ENCODE measurements around the gene CPPED1.

CPPED1 gene

GRCh38 chr16:12646490-12647274 is 157.0 kb downstream of the CPPED1 start:
- peak in 1 of 3 experiments; percentile 18 for DNase-seq (ENCODE audit: low read depth in 3 of 3)

GRCh38 chr16:12646098-12646489 is 157.6 kb downstream of the CPPED1 start:
- no peak for DNase-seq (ENCODE audit: low read depth in 3 of 3)

GRCh38 chr16:12643034-12643455 is 160.6 kb downstream of the CPPED1 start:
- DNase-seq (ENCODE audit: low read depth in 3 of 3) = no peak

GRCh38 chr16:12639044-12639443 is 164.6 kb downstream of the CPPED1 start:
- no peak for DNase-seq (ENCODE audit: low read depth in 3 of 3)

GRCh38 chr16:12637002-12637401 is 166.7 kb downstream of the CPPED1 start:
- no peak for DNase-seq (ENCODE audit: low read depth in 3 of 3)

- DNase-seq (ENCODE audit: low read depth in 3 of 3) = no peak
These were observed 174.4 kb downstream of the CPPED1 start for GRCh38 chr16:12629271-12629670.

GRCh38 chr16:12628536-12628935 is 175.2 kb downstream of the CPPED1 start:
- DNase-seq (ENCODE audit: low read depth in 3 of 3) = no peak

- no peak for DNase-seq (ENCODE audit: low read depth in 3 of 3)
These were observed 176.3 kb downstream of the CPPED1 start for GRCh38 chr16:12627394-12627793.

- no peak for DNase-seq (ENCODE audit: low read depth in 3 of 3)
These were observed 177.3 kb downstream of the CPPED1 start for GRCh38 chr16:12626411-12626810.

GRCh38 chr16:12625716-12626115 is 178.0 kb downstream of the CPPED1 start:
- DNase-seq (ENCODE audit: low read depth in 3 of 3) = no peak

GRCh38 chr16:12625068-12625467 is 178.6 kb downstream of the CPPED1 start:
- no peak for DNase-seq (ENCODE audit: low read depth in 3 of 3)

GRCh38 chr16:12620150-12620549 is 183.5 kb downstream of the CPPED1 start:
- DNase-seq (ENCODE audit: low read depth in 3 of 3) = no peak

- no peak for DNase-seq (ENCODE audit: low read depth in 3 of 3)
These were observed 185.2 kb downstream of the CPPED1 start for GRCh38 chr16:12618515-12618914.

GRCh38 chr16:12617401-12617819 is 186.3 kb downstream of the CPPED1 start:
- DNase-seq (ENCODE audit: low read depth in 3 of 3) = no peak

- DNase-seq (ENCODE audit: low read depth in 3 of 3) = no peak
These were observed 188.9 kb downstream of the CPPED1 start for GRCh38 chr16:12614662-12615278.

- no peak for DNase-seq (ENCODE audit: low read depth in 3 of 3)
These were observed 189.6 kb downstream of the CPPED1 start for GRCh38 chr16:12613992-12614661.

- peak in 2 of 3 experiments; percentile 6 to 17 for DNase-seq (ENCODE audit: low read depth in 3 of 3)
These were observed 190.3 kb downstream of the CPPED1 start for GRCh38 chr16:12613131-12613991.

GRCh38 chr16:12612598-12613101 is 191.0 kb downstream of the CPPED1 start:
- no peak for DNase-seq (ENCODE audit: low read depth in 3 of 3)

GRCh38 chr16:12611916-12612597 is 191.6 kb downstream of the CPPED1 start:
- DNase-seq (ENCODE audit: low read depth in 3 of 3) = no peak

- DNase-seq (ENCODE audit: low read depth in 3 of 3) = no peak
These were observed 192.6 kb downstream of the CPPED1 start for GRCh38 chr16:12611006-12611477.

Data from stimulated activated CD4-positive, alpha-beta T cell treated with anti-CD3 and anti-CD28 coated beads, TNF-alpha, amount 100 ng/mL, for 4 hours (primary cell).